Stimulated activated CD4-positive, alpha-beta T cell treated with anti-CD3 and anti-CD28 coated beads, Interleukin-1b, Interleukin-23, amount 100 ng/mL, for 4 hours (primary cell): ENCODE data around the gene RBBP8NL.

Source experiments
- DNase-seq, 2 donors: peaks; one replicate each; pipeline ENCODE4 v3.0.0-alpha.2; 2020; ENCODE audit warnings: low read depth in 2 of 2

RBBP8NL gene

DNA sequence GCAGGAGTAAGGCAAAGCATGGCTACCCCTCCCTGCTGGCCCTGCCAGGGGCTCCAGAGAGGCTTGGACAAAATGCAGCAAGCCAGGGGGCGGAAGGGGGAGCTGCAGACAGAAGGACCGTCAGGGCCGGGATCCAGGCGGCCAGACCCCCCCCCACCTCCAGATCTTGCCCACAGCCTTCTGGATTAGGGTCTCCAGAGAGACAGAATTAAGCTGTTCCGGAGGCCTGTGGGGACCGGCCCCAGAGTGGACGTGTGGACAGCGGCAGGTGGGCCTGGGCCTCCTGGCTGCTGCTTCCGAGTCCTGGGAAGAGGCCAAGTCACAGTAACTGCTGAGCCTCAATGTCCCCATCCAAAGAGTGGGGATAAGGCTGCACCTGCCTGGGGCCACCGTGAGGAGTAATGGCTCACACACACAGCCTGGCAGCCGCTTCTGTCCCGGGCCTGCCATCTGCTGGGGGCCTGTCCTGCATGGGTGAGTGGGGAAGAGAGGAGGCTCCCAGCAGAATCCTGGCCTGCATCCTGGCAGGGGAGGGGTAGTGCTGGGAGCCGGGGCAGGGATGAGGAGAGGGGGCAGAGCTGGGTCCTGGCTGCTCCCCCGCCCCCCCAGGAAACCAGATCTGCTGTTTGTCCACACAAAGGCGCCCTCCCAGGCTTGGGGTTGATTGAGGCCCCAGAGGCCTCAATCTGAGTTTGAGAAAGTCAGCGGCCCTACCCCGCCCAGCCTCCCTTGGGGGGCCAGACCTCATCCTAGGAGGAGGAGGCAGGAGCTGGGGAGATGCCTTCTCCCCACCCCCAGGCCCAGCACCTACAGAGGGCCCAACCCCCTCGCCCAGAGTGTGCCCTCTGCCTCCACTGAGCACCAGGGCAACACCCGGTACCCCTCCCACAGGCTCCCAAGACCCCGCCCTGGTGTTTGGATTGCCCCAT is 64.1 kb downstream of the RBBP8NL start:
- no peak for DNase-seq

DNA sequence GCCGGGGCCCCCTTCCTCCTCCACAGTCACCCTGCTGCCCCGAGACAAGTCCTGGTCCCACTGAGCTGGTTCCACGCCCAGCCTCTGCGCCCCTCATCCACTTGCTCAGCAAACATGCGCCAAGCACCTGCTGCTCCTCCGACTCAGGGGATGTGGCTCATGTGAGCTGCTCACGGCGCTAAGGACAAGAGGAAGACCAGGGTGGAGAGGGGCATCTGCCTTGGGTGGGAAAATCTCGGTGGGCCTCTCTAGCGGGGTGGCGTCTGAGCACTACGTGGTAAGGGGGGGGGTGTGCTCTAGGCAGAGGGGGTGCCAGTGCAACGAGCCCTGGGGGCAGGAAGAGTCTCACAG is 64.8 kb downstream of the RBBP8NL start:
- DNase-seq = no peak

DNA sequence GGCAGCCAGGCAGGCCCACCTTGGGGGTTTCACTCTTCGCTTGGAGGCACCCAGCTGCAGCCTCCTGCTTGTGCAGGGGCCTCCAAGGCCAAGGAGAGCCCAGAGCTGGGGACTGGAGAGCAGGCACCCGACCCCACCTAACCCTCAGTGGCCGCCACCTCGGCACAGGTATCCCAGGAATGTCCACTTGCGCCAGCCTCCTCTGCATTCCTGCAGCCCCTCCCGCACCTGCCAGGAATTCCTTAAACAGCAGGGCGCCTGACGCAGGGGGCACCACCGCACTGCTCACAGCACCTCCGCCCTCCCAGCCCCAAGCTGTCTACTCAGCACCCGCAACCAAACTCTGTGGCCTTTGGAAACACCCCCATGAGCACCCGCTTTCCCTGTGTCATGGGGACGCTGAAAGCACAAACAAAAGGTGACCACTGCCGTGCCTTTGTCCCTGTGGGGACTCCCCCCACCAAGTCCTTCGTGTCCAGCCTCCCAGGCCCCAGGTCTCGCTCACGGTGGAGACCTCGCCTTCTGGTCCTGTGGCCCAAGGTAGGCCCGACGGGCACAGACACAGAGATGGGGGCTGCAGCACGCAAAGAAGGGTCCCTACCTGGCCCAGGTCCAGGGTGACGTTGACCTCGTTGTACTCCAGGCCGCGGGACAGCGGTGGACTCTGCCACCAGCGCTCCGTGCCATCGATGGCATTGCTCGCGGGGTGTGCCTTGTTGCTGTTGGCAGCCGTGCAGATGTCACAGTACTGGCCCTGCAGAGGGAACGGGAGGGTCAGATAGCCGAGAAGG is 65.3 kb downstream of the RBBP8NL start:
- DNase-seq = no peak

DNA sequence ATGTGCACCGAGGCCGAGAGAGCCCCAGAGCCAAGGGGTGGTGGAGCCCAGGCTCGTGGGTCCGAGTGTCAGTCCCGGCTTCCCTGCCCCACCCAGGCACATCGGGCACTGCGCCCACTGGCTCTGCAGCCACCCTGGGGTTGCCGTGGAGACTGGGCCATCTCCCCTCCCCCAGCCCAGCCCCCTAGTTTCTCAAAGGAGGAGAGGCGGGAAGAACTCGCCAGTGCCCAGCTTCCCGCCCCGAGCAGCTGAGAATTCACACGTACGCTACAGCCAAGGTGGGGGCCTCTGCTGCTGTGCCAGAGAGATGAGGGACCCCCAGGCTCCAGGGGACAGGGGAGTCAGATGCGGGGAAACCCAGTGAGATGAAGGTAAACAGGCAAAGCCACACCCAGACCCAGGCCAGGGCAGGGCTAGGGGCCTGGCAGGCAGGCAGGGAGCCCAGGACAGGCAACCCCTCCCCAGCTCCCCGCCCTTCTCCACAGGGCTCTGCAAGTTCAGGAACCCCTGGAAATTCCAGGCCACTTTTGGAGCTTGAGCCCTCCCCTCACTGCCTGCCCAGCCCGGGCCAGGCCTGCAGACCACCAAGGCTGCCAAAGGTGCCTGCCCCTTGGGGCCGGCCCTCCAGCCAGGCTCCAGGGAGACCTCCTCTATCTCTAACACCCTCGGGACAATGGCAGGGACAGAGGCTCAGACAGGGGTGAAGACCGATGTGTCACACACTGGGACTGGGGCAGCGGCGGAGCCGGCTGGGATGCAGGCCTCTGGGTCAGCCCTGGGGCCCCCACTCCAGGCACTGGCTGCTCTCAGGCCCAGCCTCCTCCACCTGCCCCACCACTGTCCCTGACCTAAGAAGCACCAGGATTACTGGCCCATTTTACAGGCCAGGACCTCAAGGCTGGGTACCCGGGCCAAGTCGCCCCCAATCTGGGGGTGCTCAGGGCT is 66.2 kb downstream of the RBBP8NL start:
- DNase-seq = no peak
